H4 (cell line): ENCODE measurements around the gene FBXO47. TPM values are rescaled to one million over a fixed set of nuclear protein-coding genes. Genes with fewer than 3 reads are reported as not detected.
A peak's percentile ranks its signal among the peaks of the same experiment; 100 is the strongest.
"Not testable (repeated sequence)": the region's sequence is repeated elsewhere in the genome, so short reads cannot be mapped to it uniquely, and the experiment has no call there.

ENCODE experiments used
- DNase-seq: peaks from one replicate; pipeline ENCODE4 v3.0.0-alpha.2; 2015; ENCODE audit warnings: low spot score
- total RNA-seq: library from RNA; depleted of rRNA; stranded (reverse); fragments of >200 nt; shearing (Covaris generic); gene quantifications from 2 replicates; pipeline ENCODE4 v1.2.3, GENCODE V29; 2014

Gene FBXO47
- total RNA-seq, 1 experiment from 2014 or later, result not detected

- no peak for DNase-seq
Observed at GRCh38 chr17:38980490-38981217, 13.5 kb upstream of the FBXO47 start.

GRCh38 chr17:38978180-38978579, 11.0 kb upstream of the FBXO47 start:
- DNase-seq, result no peak

- peak; percentile 46 for DNase-seq
Observed at GRCh38 chr17:38976187-38976551, 9.0 kb upstream of the FBXO47 start.

- DNase-seq, result no peak
Observed at GRCh38 chr17:38970804-38971203, 3.6 kb upstream of the FBXO47 start.

- DNase-seq, result no peak
Observed at GRCh38 chr17:38970128-38970527, 2.9 kb upstream of the FBXO47 start.

GRCh38 chr17:38969281-38969680, 2.1 kb upstream of the FBXO47 start:
- no peak for DNase-seq

- DNase-seq, result no peak
Observed at GRCh38 chr17:38961413-38961812, 5.8 kb downstream of the FBXO47 start.

GRCh38 chr17:38960402-38960801, 6.8 kb downstream of the FBXO47 start:
- no peak for DNase-seq

- no peak for DNase-seq
Observed at GRCh38 chr17:38959508-38959907, 7.7 kb downstream of the FBXO47 start.

- DNase-seq, result no peak
Observed at GRCh38 chr17:38958756-38959155, 8.4 kb downstream of the FBXO47 start.

GRCh38 chr17:38958326-38958725, 8.9 kb downstream of the FBXO47 start:
- no peak for DNase-seq

GRCh38 chr17:38953800-38954199, 13.4 kb downstream of the FBXO47 start:
- not testable (repeated sequence) for DNase-seq

- DNase-seq, result no peak
Observed at GRCh38 chr17:38947189-38947588, 20.0 kb downstream of the FBXO47 start.

GRCh38 chr17:38943607-38944006, 23.6 kb downstream of the FBXO47 start:
- DNase-seq, result no peak

- DNase-seq, result no peak
Observed at GRCh38 chr17:38942696-38943334, 24.4 kb downstream of the FBXO47 start.

- no peak for DNase-seq
Observed at GRCh38 chr17:38940404-38940803, 26.8 kb downstream of the FBXO47 start.

GRCh38 chr17:38939987-38940386, 27.2 kb downstream of the FBXO47 start:
- DNase-seq, result no peak

- not testable (repeated sequence) for DNase-seq
Observed at GRCh38 chr17:38933962-38934361, 33.2 kb downstream of the FBXO47 start.

GRCh38 chr17:38930782-38931181, 36.4 kb downstream of the FBXO47 start:
- DNase-seq, result not testable (repeated sequence)

GRCh38 chr17:38926293-38927070, 40.7 kb downstream of the FBXO47 start:
- no peak for DNase-seq

GRCh38 chr17:38925263-38925995, 41.8 kb downstream of the FBXO47 start, which contains the start of gene LASP1NB:
Gene LASP1NB, plus strand, starts transcription at chr17:38925614.
- DNase-seq, result no peak
